HG03196 (cell line): Measurements from ENCODE around the gene TBP.
A peak's percentile ranks its signal among the peaks of the same experiment; 100 is the strongest.

ENCODE experiments used
- ATAC-seq: cut with Tn5 transposase; IDR thresholded peaks from one replicate; pipeline ENCODE4 v1.9.1; 2021; ENCODE audit not compliant: unreplicated experiment

Gene TBP

GRCh38 chr6:170533792-170534191 is 20.4 kb upstream of the TBP start:
- ATAC-seq, result no peak

GRCh38 chr6:170535004-170535403 is 19.2 kb upstream of the TBP start:
- no peak for ATAC-seq

DNA sequence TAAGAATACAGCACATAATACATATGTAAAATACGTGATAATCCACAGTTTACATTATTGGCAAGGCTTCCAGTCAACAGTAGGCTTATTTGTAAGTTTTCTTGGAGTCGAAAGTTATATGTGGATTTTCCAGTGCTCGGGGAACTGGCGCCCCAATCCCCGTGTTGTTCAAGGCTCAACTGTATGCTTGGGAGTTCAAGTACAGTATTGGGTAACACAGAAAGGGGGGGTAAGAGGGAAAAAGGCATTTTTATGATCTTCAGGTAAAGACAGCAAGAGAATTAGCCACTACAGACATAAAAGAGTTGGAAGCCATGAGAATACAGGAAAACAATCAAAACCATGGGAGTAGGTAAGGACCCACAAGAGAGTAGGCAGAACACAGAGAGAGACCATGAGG is 17.5 kb upstream of the TBP start:
- ATAC-seq, result no peak

DNA sequence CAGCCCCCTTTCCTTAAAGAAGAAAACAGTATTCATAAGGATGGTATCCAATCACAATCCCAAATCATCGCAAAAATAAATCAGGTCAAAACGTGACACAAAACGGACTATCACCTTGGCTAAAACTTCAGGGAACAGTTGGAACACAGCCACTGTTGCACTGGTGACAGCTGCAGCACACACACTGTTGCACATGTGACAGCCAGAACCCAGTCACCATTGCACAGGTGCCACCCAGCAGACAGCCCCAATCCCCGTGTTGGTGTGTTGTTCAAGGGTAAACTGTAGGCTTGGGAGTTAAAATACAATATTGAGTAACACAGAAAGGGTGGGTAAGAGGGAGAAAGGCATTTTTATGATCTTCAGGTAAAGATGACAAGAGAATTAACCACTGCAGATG is 16.8 kb upstream of the TBP start:
- ATAC-seq, result no peak

- no peak for ATAC-seq
Observed at GRCh38 chr6:170542031-170542719, 12.0 kb upstream of the TBP start.

DNA sequence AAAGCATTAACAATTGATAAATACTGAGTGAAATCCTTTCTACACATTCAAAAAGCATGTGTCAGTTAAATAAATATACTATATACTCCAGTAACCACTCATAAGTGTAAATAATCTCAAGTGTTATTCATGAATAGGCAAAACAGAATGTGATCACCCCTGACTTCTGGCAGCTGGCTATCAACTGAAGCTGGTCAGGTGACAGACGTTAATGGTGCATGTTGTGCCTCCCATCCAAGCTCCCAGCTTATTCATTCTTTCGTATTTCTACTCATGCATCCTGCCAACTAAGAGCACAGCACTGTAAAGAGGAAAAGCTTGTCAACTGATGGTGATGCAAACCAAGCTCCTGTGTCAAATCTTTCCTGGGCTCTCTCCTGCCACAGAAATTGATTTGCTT is 8.8 kb upstream of the TBP start:
- no peak for ATAC-seq

DNA sequence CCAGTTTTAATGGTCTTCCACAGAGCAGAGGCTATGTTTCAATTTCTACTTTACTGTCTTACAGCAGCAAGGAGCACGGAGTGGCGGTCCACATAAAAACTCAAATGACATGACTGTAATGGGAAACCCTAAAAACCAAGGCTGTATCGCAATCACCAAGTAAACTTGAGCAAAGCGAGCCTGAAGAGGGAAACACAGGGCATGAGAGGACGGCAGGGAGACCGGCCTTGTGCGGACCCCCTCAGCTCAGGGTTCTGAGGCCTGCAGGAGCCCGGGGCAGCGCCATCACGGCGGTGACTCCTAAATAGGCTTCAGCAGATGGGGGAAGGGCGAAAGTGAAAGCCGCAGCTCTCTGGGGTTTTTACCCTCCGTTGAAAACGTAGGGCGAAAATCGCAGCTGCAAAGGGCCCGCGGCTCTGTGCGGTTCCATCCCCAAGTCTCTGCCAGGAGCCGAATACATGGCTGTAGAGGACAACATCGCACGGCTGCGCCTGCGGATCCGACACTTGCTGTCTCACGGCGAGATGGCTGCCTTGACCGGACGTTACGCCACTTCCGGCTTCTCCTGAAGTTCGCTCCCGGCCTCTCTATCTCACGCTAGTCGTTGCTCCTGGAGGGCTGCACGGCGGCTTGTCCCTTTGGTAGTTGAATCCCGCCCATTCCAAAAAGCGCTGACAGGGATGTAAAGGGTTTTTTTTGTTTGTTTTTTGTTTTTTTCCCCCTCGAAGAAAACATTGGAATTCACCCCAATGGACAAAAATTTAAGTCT is 1.2 kb upstream of the TBP start, which contains the start of gene PSMB1:
Gene PSMB1 (minus strand): TSS at position 543 of the 769 bp plus-strand sequence. CDS start 65 bp downstream, at position 478.
- ATAC-seq, result peak; percentile 62

GRCh38 chr6:170553534-170554012 is 596 bp upstream of the TBP start:
- peak; percentile 27 for ATAC-seq

- no peak for ATAC-seq
Observed at GRCh38 chr6:170554796-170555137, 598 bp downstream of the TBP start.

- ATAC-seq, result no peak
Observed at GRCh38 chr6:170555305-170555704, 1.1 kb downstream of the TBP start.

- no peak for ATAC-seq
Observed at GRCh38 chr6:170561555-170561954, 7.4 kb downstream of the TBP start.

GRCh38 chr6:170564936-170565530 is 10.9 kb downstream of the TBP start:
- no peak for ATAC-seq

- no peak for ATAC-seq
Observed at GRCh38 chr6:170572704-170573466, 18.7 kb downstream of the TBP start.

GRCh38 chr6:170575250-170575649 is 21.1 kb downstream of the TBP start:
- ATAC-seq, result no peak

DNA sequence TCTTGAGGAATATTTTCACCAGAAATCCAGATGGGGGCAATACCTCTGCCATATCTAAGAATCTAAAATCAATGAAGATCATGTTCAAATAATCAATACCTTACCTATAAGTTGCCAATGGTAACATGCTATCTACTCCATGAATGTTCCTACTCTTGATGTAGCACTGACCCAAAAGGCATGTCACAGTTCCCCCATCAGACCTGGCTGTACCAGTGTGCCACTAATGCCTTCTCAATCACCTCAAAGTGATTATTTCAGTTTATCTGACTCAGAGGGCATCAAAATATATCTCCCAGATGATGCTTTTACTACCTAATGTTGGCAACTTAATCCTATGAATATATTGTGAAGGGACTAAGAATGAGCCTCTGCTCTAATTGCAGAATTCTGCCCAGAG is 24.7 kb downstream of the TBP start:
- ATAC-seq, result no peak

GRCh38 chr6:170583756-170584180 is 29.6 kb downstream of the TBP start:
- ATAC-seq, result no peak

DNA sequence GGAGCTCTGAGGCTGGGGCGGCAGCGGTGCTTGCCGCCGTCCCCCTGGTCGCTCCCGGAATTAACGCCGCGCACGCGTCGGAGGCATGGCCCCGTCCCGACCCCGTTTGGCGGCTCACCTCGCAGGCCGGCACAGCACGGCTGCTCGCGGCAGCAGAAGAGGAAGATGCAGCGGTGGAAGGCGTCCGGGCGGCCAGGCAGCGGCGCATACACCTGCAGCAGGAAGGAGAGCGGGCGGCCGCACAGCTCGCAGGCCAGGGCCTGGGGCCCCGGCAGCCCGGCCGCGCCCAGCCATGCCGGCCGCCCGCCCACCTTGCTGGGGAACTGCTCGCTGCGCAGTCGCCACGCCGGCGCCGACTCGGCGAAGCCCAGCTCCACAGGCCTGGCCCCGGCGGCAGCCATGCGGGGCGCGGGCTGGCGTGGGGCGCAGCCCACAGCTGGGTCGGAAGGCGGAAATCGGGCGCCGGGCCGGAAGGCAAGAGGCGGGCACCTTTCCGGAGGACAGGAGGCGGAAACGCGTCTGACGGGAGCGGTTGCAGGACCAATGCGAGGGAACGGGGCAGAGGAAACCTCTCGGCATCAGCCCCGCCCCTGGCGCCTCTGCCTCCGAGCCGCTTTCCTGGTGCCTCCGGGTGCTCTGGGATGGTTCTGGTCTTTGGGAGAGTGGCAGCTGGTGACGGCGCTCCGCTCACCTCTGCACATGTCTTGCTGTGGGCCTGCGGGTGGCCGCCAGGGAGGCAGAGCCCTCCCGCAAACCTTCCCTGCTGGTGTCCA is 30.2 kb downstream of the TBP start, which contains the start of gene PDCD2:
Gene PDCD2 (minus strand): TSS at position 457 of the 773 bp plus-strand sequence. CDS start 56 bp downstream, at position 401.
- ATAC-seq, result peak; percentile 98

- ATAC-seq, result peak; percentile 35
Observed at GRCh38 chr6:170584954-170585498, 30.9 kb downstream of the TBP start.

DNA sequence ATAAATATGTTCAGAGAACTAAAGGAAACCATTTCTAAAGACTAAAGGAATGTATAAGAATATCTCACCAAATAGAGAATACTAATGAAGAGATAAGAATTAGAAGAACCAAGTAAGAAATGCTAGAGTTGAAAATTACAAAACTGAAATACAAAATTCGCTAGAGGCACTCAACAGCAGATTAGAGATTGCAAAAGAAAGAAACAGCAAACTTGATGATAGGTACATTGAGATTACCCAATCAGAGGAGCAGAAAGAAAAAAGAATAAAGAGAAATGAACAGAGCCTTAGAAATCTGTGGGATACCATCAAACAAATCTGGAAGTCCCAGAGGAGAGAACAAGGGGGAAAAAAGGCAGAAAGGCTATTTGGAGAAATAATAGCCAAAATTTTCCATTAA is 36.6 kb downstream of the TBP start:
- ATAC-seq, result no peak

DNA sequence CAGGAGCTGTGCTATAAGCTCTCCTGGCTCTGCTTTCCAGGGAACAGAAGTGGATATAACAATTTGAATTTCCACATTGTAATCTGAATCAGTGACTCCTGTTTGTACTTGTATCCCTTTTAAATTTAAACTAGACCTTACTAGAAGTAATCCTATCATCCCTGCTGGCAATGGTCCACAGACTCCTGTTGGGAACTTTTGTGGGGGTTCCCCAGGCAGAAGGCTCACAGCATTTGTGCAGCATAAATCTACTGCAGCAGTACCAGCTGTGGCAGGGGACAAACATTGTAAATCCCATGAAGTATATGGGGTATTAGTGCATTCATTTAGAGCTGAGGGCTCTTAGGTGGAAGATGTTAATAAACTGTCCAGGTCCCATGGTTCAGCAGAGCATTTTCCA is 42.3 kb downstream of the TBP start:
- no peak for ATAC-seq
